Measurements from ENCODE around the gene GK.
"Not testable (repeated sequence)": the region's sequence is repeated elsewhere in the genome, so short reads cannot be mapped to it uniquely, and the experiment has no call there.

The GK gene

DNA sequence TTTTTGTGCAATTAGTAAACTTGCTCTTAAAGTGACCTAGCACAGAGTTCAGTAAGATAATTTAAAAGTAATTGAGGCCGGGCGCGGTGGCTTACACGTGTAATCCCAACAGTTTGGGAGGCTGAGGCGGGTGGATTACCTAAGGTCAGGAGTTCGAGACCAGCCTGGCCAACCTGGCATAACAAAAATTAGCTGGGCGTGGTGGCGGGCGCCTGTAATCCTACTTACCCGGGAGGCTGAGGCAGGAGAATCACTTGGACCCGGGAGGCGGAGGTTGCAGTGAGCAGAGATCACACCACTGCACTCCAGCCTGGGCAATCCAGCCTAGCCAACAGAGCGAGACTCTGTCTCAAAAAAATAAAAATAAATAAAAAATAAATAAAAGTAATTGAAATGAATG lies 1.2 kb downstream of the GK start:
- DNase-seq (ENCODE audit: low read depth), result not testable (repeated sequence)

DNA sequence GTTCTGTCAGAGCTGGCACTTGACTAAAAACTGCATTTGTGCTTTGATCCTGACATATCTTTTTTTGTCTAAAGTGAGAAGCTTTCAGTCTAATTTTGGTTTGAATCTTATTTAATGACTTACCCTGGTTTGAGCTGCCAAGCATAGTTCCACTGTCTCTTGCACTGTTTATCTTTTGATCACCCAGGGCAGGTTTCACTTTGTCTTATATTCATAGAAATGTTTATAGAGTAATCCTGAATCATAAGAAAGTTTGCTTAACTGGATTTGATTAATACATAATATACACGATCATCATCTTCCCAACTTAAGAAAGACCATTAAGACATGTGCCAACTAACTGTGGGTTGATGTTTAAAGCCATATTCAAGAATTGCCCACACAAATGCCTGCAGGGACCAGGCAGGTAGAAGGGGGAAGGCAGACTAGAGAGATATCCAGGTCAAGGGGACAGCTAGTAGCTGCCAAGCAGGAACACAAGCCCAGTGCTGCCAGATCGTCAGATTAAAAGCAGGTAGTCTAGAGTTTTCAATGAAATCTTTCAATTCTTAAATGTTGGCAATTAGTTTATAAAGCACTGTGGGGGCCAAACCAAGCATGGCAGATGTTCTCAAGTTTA lies 1.9 kb downstream of the GK start:
- no peak for DNase-seq (ENCODE audit: low read depth)

DNA sequence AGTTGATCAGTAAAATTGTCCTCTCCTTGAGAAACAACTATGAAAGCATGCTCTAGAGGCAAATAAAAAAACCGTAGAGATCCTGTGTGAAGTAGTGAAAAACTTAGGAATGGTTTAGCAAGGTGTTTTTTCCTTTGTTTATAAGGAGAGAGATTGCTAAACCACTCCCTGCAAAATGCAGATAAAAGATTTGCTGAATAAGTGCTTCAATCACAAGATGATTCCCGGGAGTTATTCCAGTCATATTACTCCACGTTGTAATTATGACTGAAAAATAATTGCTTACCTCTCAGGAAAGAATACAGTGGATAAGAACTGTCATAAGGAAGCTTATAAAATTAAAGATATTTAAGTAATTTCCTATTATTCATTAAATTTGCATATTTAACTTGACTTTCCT lies 2.8 kb downstream of the GK start:
- DNase-seq (ENCODE audit: low read depth), result no peak

DNA sequence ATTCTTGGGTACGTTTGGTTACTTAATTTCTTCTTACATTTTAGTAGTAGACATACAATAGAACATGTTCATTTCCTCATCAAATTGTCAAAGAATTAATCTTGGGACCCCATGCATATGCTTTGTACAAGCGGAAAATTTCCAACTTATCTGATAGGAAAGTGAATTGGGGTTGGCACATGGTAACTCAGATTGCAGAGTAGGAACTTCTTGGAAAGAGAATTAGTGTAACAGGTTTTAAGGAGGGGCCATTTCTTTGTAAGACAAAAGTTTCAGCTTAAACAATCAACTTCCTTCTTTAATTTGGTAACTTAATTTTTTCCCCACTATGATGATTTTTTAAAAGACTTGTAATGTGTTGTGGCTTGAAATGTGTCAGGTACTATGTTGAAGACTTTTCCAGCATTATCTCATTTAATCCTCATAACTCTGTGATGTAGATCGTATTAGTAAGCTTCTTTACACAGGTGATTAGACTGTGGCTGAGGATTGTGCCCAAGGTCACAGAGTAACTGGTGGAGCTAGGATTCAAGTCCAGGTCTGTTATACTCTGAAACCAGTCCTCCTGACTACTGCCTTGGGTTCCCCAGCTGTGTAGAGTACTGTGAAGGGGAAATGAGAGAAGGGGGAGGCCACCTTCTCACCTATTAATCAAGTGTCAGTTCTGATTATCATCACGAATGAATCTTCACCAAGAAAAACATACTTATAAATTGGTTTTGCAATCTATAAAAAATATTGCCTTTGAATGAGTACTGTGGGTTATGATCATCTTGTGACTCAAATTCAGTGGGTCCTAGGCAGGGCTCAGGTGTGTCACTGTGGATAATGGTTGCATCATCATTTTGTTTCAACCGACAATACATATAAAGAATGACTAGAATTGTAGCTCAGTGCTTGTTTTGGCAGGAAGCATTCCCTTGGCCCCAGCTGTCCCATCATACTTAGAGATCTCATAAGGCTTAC lies 4.3 kb downstream of the GK start:
- DNase-seq (ENCODE audit: low read depth), result no peak

DNA sequence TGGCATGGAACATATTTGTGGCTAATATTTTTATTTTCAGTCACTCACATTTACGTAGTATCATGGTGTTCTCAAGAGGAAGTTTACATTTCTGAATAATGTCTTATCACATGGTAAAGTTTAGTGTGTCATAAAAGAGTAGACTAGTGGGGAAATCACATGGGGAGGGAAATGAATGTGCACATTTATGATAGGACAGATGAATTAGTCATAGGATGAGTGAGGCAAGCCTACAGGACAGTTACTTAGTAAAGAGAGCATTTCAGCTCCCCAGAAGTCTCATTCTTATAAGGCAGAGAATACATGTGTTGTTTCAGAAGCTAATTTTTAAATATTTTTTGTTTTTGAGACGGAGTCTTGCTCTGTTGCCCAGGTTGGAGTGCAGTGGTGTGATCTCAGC lies 6.2 kb downstream of the GK start:
- DNase-seq (ENCODE audit: low read depth), result no peak

DNA sequence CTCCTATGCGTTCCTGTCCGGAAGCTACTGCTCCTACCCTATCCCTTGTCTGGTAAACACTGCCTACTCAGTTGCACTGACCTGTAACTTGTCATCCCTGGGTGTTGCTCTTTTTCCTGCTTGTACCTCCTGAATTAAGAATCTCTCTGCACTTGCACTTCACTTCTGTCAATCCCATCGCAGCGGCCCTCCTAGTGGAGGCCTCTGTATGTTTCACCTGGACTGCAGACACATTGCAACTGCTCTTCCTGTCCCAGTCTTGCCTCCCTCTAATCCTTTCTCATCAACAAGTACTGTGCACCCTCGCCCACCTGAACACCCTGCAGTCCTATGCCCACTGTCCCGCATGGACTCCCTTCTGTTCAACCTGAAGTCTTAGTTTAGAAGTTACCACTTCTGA lies 8.0 kb downstream of the GK start:
- no peak for DNase-seq (ENCODE audit: low read depth)

DNA sequence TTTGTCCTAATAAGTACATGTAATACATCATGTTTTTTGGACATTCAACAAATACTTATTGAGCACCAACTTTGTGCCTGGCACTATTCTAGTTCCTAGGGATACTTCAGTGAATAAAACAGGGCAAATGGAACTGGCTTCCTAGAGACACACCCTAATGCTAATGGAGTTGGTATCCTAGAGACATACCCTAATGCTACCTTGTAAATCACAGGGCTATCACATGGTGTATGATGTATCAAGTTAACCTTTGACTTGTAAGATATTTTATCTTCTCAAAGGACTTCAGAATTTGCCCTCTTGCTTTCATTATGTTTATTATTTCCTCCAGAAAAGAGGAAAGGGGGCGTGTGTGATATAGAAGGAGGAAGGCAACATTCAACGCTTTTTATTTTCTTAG lies 10.1 kb downstream of the GK start:
- no peak for DNase-seq (ENCODE audit: low read depth)

DNA sequence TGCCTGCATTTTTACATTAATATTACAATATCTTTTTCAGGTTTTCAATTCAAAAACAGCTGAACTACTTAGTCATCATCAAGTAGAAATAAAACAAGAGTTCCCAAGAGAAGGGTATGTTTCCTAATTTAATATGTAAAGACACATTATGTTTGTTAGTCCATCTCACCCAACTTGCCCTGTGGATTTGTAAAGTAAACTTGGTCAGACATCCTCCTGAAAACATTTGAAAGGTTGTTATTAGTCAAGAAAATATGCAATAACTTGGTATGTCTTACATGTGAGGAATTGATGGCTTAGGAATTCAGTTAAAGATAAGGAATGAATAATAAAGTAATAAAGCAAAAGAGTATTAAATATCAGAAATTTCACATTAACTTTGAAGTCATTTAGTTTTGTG lies 12.2 kb downstream of the GK start:
- no peak for DNase-seq (ENCODE audit: low read depth)

DNA sequence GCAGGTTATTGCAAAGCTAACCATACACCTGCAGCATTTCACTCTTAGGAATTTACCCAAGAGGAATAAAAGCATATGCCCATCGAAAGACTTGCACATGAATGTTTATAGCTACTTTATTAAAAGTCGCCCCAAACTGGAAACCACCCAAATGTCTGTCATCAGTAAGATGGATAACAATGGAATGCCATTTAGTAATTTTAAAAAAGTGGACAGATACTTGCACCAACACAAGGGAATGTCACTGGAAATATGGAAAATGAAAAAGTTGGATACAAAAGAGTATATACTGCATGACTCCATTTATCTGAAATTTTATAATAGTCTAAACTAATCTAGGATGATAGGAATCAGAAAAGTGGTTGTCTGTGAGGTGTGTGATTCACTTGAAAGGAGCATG lies 12.9 kb downstream of the GK start:
- no peak for DNase-seq (ENCODE audit: low read depth)

DNA sequence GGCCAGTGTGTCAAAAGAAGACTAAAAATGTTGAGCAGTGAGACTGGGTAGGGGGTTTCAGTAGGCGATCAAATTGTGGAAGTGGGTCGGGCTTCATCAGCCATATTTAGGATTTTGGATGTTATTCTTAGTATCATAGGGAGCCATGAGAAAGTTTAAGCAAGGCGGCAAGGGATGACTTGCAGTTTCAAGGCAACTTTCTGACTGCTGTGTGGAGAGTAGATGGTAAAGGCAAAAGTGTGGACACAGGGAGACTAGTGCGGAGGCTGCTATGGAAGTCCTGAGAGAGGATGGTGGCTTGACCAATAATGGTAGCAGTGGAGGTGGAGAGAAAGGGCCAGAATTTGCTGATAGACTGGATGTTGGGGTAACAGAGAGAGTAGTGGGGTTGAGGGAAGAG lies 15.4 kb downstream of the GK start:
- DNase-seq (ENCODE audit: low read depth), result no peak

DNA sequence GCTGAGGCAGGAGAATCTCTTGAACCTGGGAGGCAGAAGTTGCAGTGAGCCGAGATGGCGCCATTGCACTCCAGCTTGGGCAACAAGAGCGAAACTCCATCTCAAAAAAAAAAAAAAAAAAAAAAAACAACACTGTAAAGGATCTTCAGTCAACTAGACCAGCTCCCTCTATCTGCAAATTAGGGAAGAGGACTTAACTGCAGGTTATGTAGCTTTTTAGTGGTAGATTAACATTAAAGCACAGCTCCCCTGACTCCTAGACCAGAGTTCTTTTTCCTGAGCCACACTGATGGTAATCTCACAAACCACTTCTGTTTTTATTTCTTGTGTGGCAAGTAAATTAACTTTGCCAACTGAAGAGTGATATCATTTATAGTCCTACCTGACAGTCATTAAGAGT lies 18.0 kb downstream of the GK start:
- not testable (repeated sequence) for DNase-seq (ENCODE audit: low read depth)

DNA sequence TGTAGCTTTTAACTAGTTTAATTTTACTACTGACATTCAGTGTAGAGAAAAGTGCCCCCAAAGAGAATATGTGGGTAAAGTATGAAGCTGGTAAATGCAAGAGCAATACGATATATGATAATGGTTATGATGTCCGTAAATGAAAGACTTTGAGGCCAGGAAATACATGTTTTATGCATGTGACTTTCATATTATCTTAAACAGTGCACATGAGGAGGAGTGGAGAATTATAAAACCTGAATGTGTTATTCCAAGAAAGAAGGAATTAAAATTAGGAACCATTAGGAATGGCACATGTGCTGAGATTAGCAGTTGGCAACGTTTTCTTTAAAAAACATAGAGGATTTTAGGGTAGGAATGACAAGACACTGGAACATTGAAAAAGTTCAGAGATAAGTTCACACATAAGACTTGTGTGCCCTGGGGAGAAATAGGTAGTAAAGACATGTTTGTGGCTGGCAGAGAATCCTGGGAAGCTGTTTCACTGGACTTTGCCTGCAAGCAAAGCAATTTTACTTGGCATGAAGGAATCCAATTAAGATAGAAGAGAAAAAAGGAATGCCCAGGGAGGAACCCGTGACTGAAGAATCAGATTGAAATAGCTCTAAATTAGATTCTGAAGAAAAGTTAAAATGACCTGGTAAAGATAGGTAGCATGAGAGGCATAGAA lies 20.0 kb downstream of the GK start:
- no peak for DNase-seq (ENCODE audit: low read depth)

DNA sequence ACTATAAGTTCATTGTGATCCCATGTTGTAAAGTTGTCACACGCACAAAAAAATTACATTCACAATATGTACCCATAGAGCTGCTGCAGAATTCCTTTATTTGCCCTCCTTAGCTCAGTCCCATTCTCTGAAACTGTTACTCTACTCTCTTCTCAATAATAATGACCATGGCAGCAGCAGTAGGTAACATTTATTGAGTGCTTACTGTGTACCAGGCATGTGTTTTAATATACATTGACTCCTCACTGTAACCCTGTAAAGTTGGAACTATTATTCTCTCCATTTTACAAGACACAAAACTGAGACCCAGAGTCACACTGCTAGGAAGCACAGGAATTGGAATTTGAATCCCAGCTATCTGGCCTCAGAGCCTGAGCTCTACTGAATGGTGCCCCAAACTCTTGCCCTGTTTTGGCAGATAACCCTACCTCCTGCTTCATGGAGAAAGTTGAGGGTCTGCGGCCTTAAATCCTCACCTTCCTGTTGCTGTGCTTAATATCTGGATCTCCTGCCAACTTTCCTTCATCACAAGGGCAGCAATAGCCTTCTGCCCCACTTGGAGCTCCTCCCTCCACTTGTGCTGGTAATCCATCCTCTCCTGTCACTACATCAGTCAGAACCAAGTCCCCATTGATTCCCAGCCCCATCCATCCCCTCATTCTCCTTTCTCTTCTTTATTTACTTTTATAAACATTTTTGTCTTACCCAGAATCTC lies 20.8 kb downstream of the GK start:
- DNase-seq (ENCODE audit: low read depth), result no peak

DNA sequence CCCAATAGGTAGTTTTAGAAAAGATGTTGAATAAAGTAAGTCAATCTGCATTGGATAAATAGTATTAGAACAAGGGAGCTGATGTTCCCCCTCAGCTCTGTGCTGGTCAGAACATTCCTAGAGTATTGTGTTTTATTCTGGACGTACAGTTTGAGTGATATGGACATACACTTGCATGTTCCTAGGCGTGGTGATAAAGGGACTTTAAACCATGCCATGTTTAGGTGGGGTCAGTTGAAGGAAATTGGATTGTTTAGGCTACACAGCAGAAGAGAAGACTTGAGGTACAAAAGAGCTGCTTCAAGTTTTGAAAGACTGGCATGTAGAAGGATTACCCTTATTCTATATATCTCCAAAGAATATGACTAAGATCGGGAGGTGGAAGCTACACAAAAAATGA lies 21.6 kb downstream of the GK start:
- DNase-seq (ENCODE audit: low read depth), result no peak

DNA sequence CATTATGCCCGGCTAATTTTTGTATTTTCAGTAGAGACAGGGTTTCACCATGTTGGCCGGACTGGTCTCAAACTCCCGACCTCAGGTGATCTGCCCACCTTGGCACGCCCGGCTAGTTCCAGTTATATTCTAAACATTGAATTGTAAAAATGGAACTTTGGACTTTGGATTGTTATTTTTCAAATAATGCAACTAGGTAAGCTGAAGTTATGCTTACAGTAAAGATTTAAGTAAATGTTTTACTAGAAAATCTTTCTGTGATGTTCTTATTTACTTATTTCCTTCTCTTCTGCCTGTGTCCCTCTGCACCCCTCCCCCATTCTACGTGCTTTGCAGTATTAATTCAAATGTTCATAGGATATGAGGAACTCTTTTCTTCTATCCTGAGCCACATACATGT lies 26.1 kb downstream of the GK start:
- DNase-seq (ENCODE audit: low read depth), result no peak

DNA sequence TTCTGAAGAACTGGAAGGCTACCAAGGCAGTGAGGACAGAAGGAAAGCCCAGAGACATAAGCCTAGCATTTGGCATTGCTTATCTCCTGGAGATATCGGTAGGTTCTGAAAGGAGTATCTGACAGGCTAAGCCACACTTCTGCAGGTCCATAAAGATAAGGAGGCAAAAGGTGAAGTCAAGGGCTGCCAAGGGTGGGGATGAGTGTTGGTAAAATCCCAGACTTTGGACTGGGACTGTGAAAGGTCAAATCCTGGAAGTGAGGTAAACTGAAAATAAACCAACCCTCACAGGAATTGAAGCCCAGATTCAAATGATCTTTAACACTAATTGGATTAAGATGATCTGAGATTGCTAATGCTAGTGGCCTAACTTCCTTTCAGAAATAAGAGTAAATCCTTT lies 27.4 kb downstream of the GK start:
- DNase-seq (ENCODE audit: low read depth), result no peak

DNA sequence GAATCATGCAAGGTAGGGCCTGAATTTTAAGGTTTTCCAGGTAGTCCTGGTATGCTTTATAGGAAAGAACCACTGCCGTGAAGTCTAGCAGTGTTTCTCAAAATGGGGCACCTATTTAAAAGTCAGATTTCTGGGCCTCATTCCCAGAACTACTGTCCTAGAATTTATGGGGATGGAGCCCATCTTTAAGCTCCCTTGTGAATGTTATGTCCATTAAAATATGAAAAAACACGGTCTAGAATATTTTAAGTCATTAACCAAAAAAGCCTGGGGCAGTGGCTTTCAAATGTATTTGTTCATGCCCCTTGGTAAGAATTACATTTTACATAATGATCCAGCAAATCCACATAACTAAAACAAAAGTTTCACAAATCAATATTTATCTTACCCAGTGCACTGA lies 35.4 kb downstream of the GK start:
- DNase-seq (ENCODE audit: low read depth), result no peak

DNA sequence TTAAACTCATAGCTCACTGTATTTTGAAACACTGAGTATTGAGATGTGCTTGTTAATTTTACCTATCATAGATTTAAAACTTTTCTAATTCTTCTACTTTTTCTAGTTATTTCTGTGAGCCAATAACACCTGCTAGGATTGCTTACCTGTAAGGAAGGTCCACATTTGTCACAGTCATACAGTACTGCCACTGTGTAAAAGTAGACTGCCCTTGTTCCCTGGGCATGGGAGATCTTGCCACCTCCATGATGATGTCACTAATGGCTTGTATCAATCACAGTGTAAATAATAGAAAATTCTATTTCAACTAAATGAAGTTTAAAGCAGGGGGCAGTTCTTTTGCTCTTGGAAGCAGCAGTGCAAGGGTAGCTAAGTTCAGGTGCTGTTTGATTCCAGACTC lies 35.9 kb downstream of the GK start:
- no peak for DNase-seq (ENCODE audit: low read depth)

DNA sequence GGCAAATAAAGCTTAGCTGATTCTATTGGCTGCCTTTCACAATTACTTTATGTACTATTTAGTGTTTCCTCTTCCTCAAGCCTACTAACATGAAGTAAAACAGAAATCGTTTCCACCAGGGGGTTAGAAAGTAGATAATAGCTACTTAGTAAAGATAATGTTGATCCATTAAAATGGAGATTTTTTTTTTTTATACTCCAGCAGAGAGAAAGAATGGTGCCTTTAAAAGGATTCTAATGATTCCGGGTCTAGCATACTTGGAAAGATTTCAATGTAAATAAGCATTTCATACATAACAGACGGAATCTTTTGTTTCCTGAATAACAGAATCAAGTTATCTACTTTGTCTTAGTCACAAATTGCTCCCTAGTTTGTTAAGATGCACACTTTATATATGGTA lies 37.1 kb downstream of the GK start:
- no peak for DNase-seq (ENCODE audit: low read depth)

DNA sequence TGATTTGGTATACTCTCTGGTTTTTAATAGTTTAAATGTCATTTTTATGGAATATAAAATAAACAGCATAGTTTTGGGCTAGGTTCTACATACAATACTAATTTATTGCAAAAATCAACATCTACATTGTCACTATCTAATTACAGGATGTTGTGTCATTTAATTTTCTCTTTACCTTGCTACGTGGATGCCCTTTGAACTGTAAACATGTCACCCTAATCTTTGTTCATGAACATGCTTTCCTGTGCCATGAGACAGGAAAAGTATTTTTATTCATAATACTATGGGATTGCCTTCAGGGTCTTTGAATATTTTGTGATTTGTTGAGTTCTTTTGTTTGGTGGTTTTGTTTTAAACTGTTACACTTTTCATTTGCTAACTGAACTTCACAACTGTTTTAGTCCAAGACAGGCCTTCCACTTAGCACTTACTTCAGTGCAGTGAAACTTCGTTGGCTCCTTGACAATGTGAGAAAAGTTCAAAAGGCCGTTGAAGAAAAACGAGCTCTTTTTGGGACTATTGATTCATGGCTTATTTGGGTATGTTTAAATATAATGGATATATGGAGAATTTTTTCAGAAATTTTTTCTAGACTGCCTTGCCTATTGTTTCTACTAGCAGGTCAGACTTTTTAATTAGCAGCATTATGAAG lies 40.9 kb downstream of the GK start:
- DNase-seq (ENCODE audit: low read depth), result no peak

DNA sequence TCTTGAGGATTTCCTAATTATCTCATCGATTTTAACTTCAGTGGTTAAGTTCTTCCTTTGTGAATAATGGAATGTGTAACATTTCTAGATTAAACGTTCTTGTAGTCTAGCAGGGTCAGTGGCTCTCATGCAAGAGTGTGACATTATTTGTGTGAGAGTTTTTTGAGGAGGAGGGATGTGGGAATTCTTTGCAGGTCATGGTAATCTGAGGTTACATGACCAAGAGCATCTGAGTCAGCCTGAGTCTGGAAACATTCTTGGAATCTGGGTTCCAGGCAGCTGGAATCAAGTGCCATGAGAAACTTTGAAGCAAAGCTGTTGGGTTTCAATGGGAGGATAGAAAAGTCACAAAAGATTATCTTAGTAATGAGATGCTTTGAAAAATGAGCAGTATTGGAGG lies 49.5 kb downstream of the GK start:
- DNase-seq (ENCODE audit: low read depth), result no peak

DNA sequence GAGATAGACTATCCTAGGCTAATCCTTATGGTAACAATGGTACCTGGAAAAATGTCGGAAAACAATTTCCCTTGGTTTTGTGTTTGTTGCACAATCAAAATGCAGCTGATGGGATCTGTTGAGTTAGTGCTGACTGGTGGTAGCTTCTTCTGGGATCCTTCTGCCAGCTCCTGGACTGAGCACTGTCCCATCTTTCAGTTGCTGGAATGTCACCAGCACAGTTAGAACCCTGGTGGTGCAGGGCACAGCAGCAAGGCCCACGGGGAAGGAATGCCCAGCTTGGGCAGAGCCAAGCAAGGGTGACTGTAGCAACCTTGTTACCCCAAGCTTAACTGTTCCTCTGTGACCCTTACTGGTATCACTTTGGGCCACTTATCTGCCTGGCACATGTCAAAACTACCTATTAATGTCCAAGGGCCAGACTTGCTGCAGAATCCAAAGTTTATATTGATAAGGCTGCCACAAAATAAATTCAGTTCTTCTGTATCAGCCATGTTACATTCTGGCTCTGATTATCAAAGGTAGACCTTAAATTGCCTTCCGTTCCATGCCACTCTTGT lies 53.1 kb downstream of the GK start:
- DNase-seq (ENCODE audit: low read depth), result no peak

Measured in stimulated activated CD8-positive, alpha-beta memory T cell treated with anti-CD3 and anti-CD28 coated beads, Interleukin-12 subunit alpha, Interleukin-12 subunit beta, amount 100 ng/mL, for 1 hour (primary cell).